M059J (cell line): ENCODE measurements around the gene RNF212. TPM values are rescaled to one million over a fixed set of nuclear protein-coding genes. Genes with fewer than 3 reads are reported as not detected.

Experiments used
- DNase-seq: peaks from one replicate; pipeline ENCODE4 v3.0.0-alpha.2; 2012; ENCODE audit warnings: low read depth
- total RNA-seq: library from RNA; depleted of rRNA; stranded (reverse); fragments of >200 nt; shearing (Covaris generic); gene quantifications from 2 replicates; pipeline ENCODE4 v1.2.3, GENCODE V29; 2014

The RNF212 gene
- total RNA-seq, 1 experiment from 2014 or later, result 25.2 TPM

DNA sequence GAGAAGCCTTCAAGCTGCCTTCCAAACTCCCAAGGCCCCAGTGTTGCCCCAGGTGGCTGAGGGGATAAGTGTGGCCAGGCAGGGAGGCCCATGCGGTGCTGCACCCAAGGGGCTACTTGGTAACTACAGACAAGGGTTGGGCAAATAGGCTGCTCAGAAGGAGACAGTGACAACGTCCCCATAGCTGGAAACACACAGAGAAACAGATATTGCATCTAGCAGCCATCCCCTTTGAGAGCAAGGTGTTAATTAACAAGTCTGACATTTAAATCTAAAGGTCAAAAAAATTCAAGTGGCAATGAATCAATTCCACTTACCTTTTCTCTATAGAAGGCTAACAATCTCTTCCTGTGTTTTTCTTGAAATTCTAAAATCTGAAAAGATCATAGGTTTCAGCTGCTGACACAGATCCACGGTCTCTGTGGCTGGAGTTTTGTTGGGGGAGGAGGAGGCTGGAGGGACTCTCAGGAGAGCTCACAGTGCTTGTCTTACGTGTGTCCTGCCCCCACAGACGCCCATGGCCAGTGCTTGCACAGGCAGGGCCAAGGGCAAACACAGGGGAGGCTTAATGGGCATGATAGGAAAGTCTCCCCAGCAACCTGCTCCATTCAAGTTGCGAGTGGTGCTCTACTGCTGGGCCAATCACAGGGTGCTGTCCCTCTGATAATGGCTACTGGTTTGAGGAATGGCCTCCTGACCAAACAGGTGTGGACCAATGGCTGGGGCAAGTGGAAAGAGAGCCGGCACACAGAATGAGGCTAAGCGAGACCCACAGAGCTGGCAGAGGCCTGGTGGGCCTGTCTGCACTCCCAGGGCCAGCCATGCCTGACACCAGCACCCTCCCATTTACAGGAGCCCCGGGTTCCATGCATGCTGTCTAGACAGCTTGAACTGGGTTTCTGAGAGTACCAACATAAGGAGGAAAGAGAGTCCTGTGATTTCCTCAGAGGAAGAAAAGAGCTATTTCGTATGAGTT, 22.6 kb downstream of the RNF212 start:
- DNase-seq, result no peak

DNA sequence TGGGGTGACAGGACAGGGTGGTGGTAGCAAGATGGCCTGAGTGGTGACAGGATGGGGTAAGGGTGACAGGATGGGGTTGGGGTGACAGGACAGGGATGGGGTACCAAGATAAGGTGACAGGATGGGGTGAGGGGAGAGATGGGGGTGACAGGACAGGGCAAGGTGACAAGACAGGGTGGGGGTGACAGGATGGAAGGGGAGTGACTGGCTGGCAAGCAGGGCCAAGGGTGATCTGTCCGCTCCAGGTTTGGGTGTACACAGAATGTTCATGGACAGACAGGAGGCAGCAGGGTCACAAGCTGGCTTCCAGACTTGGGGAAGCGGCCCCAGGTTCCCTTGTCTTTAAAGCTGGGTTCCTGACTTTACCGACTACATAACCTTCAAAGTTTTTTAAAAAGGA, 23.3 kb downstream of the RNF212 start:
- DNase-seq, result no peak

DNA sequence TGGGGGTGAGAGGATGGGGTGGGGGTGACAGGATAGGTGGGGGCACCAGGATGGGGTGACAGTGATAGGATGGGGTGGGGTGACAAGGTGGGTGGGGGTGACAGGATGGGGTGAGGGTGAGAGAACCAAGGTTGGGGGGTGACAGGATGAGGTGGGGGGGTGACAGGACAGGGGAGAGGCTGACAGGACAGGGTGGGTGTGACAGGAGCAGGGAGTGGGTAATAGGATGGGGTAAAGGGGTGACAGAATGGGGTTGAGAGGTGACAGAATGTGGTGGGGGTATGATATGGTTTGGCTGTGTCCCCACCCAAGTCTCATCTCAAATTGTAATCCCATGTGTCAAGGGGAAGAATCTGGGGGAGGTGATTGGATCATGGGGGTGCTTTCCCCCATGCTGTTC, 26.0 kb downstream of the RNF212 start:
- DNase-seq, result no peak

DNA sequence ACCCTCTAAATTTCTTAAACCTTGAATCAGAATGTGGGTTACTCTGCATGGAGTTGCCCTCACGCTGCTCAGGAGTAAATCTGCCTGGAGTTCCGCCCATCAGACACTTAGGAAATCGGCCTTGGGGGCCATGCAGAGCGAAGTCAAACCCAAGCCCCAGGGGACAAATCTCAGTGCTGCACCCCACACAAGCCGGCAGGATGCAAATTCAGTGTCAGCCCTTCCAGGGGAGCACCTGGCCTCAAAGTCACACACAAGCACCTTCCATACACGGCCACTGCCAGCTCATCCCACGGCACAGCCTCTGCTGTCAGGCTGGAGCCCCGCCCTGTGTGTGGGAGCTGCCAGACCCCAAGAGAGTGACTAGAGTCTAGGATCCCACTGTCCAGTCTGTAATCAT, 27.4 kb downstream of the RNF212 start:
- no peak for DNase-seq

DNA sequence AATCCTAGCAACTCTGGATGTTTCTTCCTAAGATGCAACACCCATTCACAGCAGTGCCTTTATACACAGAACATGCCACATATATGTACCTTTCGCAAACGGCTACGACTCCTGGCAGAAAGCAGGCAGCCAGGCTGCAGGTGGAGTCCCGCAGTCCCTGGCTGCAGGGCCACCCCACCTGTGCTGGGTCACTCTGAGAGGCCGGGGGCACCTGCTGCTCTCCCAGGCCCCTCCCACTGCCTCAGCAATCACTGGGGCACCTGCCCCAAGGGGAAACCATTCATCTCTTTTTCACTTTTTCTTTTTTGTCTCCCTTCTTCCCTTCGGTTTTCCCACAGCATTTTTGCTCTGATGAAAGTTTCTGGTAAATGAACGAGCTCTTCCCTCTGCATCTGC, 28.0 kb downstream of the RNF212 start:
- DNase-seq, result no peak

DNA sequence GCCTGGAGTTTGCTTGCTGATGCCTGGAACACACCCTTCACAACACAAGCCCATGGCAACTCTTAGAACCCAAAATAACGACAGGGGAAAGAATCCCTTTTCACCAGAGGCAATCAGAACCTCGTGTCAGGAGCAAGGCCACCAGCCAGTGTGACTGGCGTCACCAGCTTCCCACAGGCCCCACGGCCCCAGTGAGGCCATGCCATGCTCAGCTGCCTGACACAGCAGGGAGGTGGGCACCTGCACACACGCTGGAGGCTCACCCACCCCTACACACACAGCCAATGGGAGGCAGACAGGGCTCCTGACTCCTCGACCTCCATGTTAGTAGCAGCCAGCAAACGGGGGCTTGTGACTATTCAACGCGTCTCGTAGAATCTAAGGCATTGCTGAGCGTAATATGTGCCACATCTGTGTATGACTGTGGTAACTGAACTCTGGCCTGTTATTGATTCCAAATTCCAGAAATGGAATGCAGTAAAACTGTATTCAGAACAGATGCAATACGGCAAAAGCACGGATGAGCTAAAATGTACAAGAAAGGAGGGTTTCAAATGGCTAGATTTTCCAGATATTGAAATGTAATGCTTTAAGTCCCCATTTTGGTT, 28.5 kb downstream of the RNF212 start:
- DNase-seq, result no peak

DNA sequence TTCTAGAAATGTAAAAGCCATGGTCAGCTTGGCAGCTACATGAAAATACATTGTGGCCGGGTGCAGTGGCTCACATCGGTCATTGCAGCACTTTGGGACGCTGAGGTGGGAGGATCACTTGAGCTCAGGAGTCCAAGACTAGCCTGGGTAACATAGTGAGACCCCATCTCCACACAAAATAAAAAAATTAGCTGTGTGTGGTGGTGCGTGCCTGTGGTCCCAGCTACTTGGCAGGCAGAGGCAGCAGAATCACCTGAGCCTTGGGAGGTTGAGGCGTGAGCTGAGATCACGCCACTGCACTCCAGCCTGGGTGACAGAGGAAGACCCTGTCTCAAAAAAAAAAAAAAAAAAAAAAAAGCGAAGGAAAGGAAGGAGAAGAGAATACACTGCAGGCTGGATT, 29.0 kb downstream of the RNF212 start:
- DNase-seq, result no peak

DNA sequence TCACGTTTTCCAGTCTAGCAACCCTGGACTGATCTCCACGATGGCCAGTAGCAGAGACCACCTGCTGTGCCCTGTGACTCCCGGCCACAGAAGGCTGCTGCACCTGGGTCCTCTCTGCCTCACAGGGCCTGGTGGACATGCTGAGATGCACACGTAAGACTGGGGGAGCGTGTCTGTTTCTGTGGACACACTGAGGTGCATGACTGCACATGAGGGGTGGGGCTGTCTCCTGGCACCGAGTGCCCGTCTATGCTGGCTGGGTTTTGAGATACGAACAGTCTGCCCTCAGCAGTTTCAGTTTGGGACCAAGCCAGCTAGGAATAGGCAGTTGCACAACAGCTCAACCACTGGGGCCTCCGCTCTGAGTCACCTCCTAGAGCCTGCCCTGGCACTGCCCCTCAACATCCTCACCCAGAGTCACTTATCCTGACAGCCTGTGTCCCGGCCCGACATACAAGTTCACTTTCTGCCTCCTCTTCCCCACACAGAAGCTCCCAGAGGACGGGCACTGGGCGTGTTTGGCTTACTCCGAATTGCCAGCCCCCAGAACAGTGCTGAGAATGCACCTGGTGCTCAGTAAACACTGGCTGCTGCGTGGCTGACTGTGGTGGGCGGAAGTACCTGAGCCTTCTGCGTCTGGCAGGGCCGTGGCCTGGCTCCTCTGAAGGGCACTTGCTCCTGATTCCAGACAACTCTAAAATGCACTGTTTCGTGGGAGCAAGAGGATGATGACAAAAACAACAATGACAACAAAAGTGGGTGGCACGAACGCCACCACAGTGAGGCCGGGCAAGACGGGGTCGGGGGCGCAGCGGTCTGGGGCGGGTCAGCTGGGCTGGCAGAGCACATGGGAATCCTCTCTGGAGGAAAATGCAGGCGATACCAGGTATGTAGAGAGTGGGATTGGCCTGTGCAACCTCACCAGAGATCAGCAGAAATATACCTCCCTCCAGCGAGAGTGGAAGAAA, 30.9 kb downstream of the RNF212 start:
- DNase-seq, result peak; percentile 96

DNA sequence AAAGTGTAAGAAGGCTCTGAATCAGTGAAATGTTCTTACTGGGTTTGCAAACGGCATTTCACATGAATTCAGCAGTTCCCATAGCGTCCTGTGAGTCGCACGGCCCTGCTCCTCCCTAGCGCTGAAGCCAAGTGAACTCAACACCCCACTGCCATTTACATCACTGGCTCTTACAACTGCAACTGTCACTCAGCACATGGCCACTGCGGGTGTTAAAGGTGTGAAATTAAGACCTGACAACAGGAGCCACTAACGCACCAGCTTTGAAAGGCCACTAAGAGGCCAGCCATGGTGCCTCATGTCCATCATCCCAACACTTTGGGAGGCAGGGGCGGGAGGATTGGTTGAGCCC, 31.7 kb downstream of the RNF212 start:
- DNase-seq, result no peak

DNA sequence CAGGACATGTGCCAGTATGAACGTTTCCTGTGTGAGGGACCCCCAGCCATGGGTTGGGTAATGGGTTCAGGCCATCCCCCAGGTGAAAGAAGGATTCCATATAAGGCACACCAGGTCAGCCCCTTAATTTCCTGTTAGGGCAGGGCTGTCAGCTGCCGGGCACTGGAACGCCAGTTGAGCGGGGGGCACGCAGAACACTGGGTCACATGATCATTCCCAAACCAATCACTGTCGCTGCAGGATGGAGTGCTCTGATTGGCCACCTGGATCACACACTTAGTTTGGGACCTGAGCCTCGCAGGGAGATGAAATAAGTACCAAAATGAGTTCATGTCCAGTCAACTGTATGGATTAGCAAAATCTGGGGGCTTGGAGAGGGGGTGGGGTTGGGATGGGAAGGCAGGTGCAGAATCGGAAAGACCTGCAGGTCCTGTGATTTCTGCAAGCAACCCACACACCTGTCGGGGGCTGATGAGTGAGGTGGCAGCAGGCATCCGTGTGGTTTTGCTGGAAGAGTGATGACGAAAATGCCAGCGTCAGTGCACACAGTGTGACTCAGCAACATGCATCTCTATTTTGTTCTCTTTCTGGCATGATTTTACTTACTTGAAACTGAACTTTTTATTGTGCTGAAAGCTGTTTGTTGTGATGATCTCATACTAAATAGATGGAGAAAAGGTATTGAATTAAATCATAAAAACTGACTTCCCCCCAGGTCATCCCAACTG, 32.2 kb downstream of the RNF212 start:
- DNase-seq, result peak; percentile 82

DNA sequence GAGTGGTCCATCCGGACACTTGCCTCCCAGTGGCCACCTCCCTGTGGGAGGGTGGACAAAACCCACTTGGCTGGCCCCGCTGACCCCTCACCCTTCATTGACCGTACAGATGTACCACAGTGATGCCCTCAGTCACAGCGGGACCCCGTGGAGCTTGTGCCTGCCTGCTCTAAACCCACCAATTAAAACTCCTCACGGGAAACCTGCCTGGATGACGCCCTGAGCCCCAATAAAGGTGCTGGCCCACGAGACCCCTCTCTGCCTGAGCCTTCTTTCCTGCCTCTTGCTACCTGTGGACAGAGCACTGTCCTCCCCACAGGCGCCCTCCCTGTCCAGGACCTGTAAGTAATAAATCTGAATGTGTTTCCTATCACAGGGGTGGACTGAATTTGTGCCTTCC, 32.9 kb downstream of the RNF212 start:
- no peak for DNase-seq

DNA sequence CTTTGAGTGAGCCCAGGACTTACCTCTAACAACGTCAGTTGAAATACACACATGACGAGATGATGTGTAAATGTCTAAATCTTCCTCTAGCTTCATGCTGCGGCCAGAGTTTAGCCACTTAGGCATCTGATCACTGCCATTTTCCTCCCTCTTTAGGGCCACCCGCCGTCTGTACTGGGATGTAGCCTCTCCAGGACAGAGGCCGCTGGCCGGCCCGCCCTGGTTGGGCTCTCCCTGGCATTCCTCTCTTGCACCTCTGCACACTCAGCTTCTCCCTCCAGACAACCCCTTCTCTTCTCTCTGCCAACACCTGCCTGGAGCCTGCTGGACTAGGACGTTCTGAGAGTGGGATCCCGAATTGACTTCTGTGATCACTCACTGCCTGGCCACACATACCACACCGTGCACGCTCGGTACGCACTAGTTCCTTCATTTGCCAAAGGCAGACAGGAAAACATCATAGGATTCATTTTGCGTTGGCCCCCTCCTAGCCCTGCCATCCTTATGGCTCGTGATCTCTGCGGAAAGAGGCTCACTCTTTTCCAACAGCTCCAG, 33.6 kb downstream of the RNF212 start:
- DNase-seq, result no peak

DNA sequence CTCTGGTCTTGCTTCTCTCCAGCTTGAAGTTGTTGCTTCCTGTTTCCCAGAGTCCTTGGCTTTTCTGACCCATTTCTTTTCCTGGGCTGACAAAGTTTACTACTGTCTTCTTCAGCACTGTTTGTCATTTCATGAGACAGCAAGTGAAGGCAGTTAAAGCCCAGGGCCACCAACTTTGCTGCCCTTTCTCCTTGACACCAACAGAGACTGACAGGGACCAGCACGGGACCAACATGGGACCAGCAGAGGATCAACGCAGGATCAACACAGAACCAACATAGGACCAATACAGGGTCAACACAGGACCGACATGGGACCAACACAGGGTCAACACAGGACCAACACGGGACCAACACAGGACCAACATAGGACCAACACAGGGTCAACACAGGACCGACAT, 34.9 kb downstream of the RNF212 start:
- no peak for DNase-seq

DNA sequence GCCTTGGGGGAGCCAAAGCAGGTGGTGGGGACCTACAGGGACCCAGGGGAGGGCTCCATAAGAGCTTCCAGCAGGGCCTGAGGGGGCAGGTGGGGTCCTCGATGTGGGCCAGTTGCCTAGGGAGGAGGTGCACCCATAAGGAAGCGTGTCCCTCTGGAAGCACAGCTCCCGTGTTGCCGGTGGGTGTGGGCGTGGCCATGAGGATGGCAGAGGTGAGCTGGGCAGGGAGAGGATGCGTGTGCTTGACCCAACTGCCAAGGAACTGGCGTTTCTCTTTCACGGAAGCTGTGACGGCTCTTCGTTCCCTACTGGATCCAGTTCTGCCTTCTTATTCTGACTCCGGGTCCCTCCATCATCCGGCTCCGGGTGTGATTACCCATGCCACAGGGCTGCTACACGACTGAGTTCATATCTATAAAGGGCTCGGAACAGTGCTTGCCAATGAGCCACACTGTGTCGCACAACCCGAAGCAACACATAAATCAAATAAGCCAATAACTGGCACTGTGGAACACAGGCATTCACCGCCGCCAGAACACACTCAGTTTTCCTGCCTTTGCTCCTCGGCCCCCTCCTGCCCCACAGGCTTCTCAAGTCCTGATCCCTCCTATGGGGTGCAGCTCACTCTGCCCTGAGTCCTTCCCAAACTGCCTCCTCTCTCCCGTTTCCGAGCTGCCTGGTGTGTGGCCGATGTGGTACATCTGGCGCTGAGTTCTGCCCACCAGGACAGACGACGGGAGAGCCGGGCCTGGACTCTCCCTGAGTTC, 35.5 kb downstream of the RNF212 start:
- DNase-seq, result no peak

DNA sequence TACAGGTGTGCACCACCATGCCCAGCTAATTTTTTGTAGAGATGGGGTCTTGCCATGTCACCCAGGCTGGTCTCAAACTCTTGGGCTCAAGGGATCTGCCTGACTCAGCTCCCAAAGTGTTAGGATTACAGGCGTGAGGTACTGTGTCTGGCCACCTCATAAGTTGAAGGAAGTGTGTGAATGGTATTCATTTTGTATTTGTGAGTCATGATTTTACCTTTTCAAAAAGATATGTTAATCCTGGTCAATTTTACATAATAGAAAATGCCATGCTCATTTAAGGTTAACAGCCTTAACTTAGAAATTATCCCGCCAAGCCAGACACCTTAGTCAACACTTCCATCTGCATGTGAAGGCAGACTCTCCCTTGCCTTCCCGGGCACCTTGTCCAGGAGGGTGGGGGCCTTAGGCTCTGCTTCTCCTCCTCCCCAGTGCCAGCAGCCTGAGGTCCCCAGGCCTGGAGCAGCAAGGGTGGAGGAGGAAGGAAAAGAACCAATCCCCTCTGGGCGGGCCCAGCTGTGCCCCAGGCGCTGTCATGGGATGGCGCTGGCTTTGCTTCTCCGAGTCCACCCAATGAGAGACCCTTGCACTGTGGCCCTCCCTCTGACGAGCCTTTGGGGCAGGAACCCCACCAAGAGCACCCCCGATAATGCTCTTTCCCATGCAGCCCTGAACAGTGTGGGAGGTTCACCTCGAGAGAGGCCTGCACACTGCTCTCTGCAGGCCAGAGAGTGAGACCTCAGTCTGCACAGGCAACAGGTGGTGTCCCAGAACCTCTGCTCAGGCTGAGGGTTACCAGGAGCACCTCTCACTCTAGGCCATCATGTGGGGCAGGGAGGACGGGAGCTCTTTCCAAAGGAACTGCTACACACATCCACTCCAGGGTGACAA, 37.3 kb downstream of the RNF212 start:
- DNase-seq, result no peak

DNA sequence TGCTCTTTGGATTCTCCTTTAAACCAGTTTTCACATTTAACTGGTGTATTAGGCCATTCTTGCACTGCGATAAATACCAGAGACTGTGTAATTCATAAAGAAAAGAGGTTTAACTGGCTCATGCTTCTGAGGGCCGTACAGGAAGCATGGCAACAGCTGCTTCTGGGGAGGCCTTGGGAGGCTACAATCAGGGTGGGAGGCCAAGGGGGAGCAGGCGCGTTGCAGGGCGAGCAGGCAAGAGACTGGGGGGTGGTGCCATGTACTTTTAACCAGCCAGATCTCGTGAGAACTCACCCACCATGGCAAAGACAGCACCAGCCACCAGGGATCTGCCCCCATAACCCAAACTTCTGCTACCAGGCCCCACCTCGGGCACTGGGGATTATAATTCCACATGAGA, 38.1 kb downstream of the RNF212 start:
- DNase-seq, result no peak

DNA sequence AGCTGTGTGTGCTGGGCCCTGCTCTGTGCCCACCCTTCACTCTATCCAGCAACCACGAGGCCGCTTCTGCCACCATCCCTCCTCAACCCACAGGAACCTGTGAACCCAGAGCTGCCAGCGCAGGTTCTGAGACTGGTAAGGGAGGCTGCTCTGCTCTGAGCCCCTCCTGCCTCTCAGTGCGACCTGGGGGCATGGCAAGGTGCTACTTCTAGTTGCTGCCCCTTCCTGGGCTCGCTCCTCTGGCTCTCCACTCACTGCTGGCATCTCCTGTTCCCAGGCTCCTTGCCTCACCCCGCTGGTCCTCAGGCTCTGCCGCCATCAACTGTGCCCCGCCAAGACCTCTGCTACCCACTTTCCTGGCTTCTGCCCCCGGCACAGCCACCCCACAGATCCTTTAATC, 39.3 kb downstream of the RNF212 start:
- no peak for DNase-seq

DNA sequence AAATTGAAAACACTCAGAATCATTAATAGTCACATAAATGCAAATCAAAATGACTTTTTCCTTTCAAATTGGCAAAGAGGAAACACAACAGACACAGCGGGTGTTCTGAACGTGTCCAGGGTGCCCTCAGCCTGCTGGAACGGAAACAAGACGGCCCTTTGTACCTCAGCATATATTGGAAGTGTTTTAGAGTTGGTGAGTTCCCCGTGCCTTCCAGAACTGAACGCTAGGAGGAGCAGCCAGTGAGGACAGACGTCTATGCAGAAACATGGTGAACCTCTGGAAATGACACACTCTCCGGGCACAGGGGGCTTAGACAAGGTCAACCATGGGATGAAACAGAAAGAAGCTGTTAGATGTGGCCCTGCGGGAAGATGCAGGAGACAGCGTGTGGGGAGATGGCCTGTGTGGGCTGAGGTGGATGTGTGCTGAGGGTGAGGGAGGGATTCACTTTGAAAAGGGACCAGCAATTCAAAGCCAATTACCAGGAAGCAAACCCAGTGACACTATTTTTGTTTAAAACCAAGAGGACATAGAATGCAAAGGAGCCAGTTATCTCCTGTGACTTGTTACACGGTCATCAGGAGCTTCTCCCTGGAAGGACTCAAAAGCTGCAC, 40.4 kb downstream of the RNF212 start:
- DNase-seq, result peak; percentile 65

DNA sequence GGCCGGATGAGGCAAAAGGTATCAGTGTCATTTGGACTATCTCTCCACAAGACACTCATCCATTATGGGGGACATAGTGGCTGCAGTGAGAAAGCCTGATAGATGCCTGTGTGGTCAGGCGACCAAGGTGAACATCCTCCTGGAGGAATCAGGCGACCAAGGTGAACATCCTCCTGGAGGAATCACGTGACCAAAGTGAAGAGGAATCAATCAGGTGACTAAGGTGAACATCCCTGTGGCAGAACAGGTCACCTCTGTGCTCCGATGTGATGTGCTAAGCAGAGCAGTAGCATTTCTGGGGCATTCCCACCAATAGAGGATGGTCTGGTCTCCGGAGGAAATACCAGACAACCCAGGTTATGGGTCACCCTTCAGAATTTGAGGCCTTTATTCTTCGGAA, 44.0 kb downstream of the RNF212 start:
- DNase-seq, result no peak
